CD14-positive monocyte (primary cell): ENCODE results near the gene MAB21L4. TPM values are rescaled to one million over a fixed set of nuclear protein-coding genes. Genes with fewer than 3 reads are reported as not detected.

Source experiments
- DNase-seq, 3 donors: peaks; one replicate each; pipeline ENCODE4 v3.0.0-alpha.2; 2011 to 2022
- H2AFZ ChIP-seq: 2 replicates; pipeline ENCODE4 v1.6.0; 2012; ENCODE audit warnings: mild to moderate bottlenecking, low read depth, low read length, inconsistent platforms; ENCODE audit not compliant: insufficient read depth, poor library complexity, severe bottlenecking
- H3K27ac ChIP-seq, 2 donors: 1 replicate in 1 of 2; 2 replicates in 1 of 2; pipeline ENCODE4 v1.5.1; 2012 to 2013; ENCODE audit warnings: low read length in 2 of 2, control low read depth in 1 of 2, inconsistent platforms in 1 of 2, low read depth in 1 of 2, mild to moderate bottlenecking in 1 of 2
- H3K27me3 ChIP-seq, 2 donors: one replicate each; pipeline versions ENCODE4 v1.6.0 to v1.6.1; 2011 to 2013; ENCODE audit warnings: low read length in 2 of 2; ENCODE audit not compliant: control insufficient read depth in 2 of 2, insufficient read depth in 2 of 2
- H3K36me3 ChIP-seq, 2 donors: replicated peaks in 1 of 2; 1 replicate in 1 of 2; 2 replicates in 1 of 2; pipeline versions ENCODE4 v1.5.1 to v1.6.1; 2012 to 2013; ENCODE audit warnings: low read length in 2 of 2, control low read depth in 1 of 2, inconsistent platforms in 1 of 2, mild to moderate bottlenecking in 1 of 2; ENCODE audit not compliant: insufficient read depth in 2 of 2, control insufficient read depth in 1 of 2
- H3K4me1 ChIP-seq, 2 donors: 1 replicate in 1 of 2; 2 replicates in 1 of 2; pipeline versions ENCODE4 v1.5.1 to v1.6.1; 2012 to 2013; ENCODE audit warnings: low read length in 2 of 2, control low read depth in 1 of 2, inconsistent platforms in 1 of 2, mild to moderate bottlenecking in 1 of 2, moderate library complexity in 1 of 2; ENCODE audit not compliant: insufficient read depth in 2 of 2, control insufficient read depth in 1 of 2
- H3K4me2 ChIP-seq: replicated peaks from 2 replicates; pipeline ENCODE3; 2012; ENCODE audit warnings: low read length, moderate library complexity, mild to moderate bottlenecking; ENCODE audit not compliant: poor library complexity, severe bottlenecking; ENCODE audit errors: extremely low read depth
- H3K4me3 ChIP-seq, 3 experiments: fragments of 200-600 bp in 1 of 3; sonication (generic) in 1 of 3; replicated peaks in 1 of 3; 1 replicate in 2 of 3; 2 replicates in 1 of 3; pipeline ENCODE4 v1.5.1; 2011 to 2013; ENCODE audit warnings: low read length in 3 of 3, mild to moderate bottlenecking in 3 of 3, control low read depth in 2 of 3, low read depth in 2 of 3, inconsistent platforms in 1 of 3, moderate library complexity in 1 of 3
- H3K79me2 ChIP-seq: 2 replicates; pipeline ENCODE4 v1.6.0; 2012; ENCODE audit warnings: mild to moderate bottlenecking, control low read depth, inconsistent platforms, low read length, moderate library complexity; ENCODE audit not compliant: insufficient read depth
- H3K9ac ChIP-seq: 2 replicates; pipeline ENCODE4 v1.6.0; 2017; ENCODE audit warnings: low read length, mild to moderate bottlenecking; ENCODE audit not compliant: insufficient read depth, poor library complexity, severe bottlenecking
- H3K9me3 ChIP-seq, 2 donors: replicated peaks in 1 of 2; 1 replicate in 1 of 2; 2 replicates in 1 of 2; pipeline versions ENCODE4 v1.5.1 to v1.6.1; 2012 to 2013; ENCODE audit warnings: low read length in 2 of 2, control low read depth in 1 of 2; ENCODE audit not compliant: control insufficient read depth in 1 of 2, insufficient read depth in 1 of 2
- H4K20me1 ChIP-seq: 2 replicates; pipeline ENCODE4 v1.6.0; 2012; ENCODE audit warnings: mild to moderate bottlenecking, low read length, control low read depth, moderate library complexity; ENCODE audit not compliant: insufficient read depth
- H3K27ac Mint-ChIP-seq, 7 donors: one replicate each; pipeline ENCODE4 v1.8.0; 2020; ENCODE audit warnings: mild to moderate bottlenecking in 7 of 7, mixed read lengths in 7 of 7, moderate library complexity in 6 of 7, inconsistent platforms in 2 of 7
- H3K27me3 Mint-ChIP-seq, 3 donors: one replicate each; pipeline ENCODE4 v1.8.0; 2021 to 2022; ENCODE audit warnings: low read depth in 3 of 3, mild to moderate bottlenecking in 3 of 3, mixed read lengths in 3 of 3, moderate library complexity in 3 of 3, inconsistent platforms in 1 of 3
- H3K36me3 Mint-ChIP-seq, 2 donors: one replicate each; pipeline ENCODE4 v1.8.0; 2020; ENCODE audit warnings: mixed read lengths in 2 of 2, inconsistent platforms in 1 of 2, mild to moderate bottlenecking in 1 of 2
- H3K4me1 Mint-ChIP-seq: one replicate; pipeline ENCODE4 v1.8.0; 2020; ENCODE audit warnings: mild to moderate bottlenecking, mixed read lengths
- H3K4me3 Mint-ChIP-seq, 2 donors: one replicate each; pipeline ENCODE4 v1.8.0; 2020; ENCODE audit warnings: mild to moderate bottlenecking in 2 of 2, mixed read lengths in 2 of 2, moderate library complexity in 1 of 2
- H3K9me3 Mint-ChIP-seq, 7 donors: one replicate each; pipeline ENCODE4 v1.8.0; 2020 to 2022; ENCODE audit warnings: mixed read lengths in 7 of 7, mild to moderate bottlenecking in 6 of 7, moderate library complexity in 6 of 7, inconsistent platforms in 2 of 7
- CTCF ChIP-seq: fragments of 200-600 bp; IDR thresholded peaks from one replicate; pipeline ENCODE4 v1.8.0; 2022; ENCODE audit warnings: antibody characterized with exemption, mild to moderate bottlenecking
- WGBS: methylation state at CpG from one replicate; pipeline ENCODE4 v1.1.5; 2013; ENCODE audit warnings: missing lambda C conversion rate; ENCODE audit not compliant: insufficient coverage; 5-methylcytosine and 5-hydroxymethylcytosine counted together
- intact Hi-C, 2 donors: fragments of 100-400 bp; cut with micrococcal nuclease; formaldehyde crosslinking; loops; one replicate each; pipeline versions ENCODE4 v1.15.0 to v1.15.1; 2023
- polyA plus RNA-seq, 3 donors: library from polyadenylated mRNA; depleted of rRNA in 1 of 3; unstranded in 2 of 3; stranded (reverse) in 1 of 3; fragments of 300-500 nt in 2 of 3; fragments of >200 nt in 1 of 3; fragmentation: Illumina TruSeq in 2 of 3; gene quantifications; 1 replicate in 2 of 3; 2 replicates in 1 of 3; pipeline ENCODE4 v1.2.3, GENCODE V29; 2012 to 2021

MAB21L4 gene
- polyA plus RNA-seq, 3 donors: not detected

DNA sequence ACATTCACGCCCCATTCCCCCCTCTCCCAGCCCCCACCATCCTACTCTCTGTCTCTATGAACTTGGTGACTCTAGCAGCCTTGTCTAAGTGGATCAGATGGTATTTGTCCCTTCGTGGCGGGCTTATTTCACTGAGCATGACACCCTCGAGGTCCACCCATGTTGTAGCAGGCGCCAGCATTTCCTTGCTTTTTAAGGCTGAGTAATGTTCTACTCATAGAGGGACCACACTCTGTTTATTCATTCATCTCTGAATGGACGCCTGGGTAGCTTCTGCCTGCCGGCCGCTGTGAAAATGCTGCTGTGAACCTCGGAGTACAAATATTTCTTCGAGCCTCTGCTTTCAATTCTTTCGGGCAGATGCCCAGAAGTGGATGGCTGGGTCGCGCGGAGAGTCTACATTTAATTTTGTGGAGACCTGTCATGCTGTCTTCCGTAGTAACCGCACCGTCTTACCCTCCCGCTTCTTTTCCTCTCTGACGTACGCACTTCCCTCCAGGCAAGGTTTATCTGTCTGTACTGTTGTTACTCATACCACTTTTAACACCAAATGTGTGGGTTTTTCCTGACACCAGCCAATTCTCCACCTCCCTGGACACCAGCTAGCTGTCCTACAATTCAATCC is 15.8 kb upstream of the MAB21L4 start:
- H2AFZ ChIP-seq: no peak overlapping the region
- H4K20me1 ChIP-seq: no peaks in the 10 kb centered on the region
- H3K4me1 ChIP-seq: no peaks in the 10 kb centered on the region
- H3K4me2 ChIP-seq: no peak overlapping the region
- H3K4me3 Mint-ChIP-seq: no peak overlapping the region
- H3K9me3 ChIP-seq: no peaks in the 10 kb centered on the region
- H3K27ac ChIP-seq: no peak overlapping the region
- H3K4me1 Mint-ChIP-seq: no peaks in the 10 kb centered on the region
- WGBS: 74% methylated on average over 17 of the region's 20 CpGs
- no peak overlapping the region for H3K4me3 ChIP-seq
- no peak overlapping the region for H3K27ac Mint-ChIP-seq
- H3K79me2 ChIP-seq: no peaks in the 10 kb centered on the region
- H3K27me3 ChIP-seq: peaks cover 0 to 18% of the 10 kb centered on the region in 2 donors
- H3K36me3 Mint-ChIP-seq: no peaks in the 10 kb centered on the region
- no peaks in the 10 kb centered on the region for H3K9me3 Mint-ChIP-seq
- intact Hi-C loops: no loop called here
- no peaks in the 10 kb centered on the region for H3K36me3 ChIP-seq
- H3K9ac ChIP-seq: no peak overlapping the region
- DNase-seq: no peak
- H3K27me3 Mint-ChIP-seq: peaks cover 14 to 31% (median 18%) of the 10 kb centered on the region in 3 donors
- TF ChIP-seq CTCF: no peak

DNA sequence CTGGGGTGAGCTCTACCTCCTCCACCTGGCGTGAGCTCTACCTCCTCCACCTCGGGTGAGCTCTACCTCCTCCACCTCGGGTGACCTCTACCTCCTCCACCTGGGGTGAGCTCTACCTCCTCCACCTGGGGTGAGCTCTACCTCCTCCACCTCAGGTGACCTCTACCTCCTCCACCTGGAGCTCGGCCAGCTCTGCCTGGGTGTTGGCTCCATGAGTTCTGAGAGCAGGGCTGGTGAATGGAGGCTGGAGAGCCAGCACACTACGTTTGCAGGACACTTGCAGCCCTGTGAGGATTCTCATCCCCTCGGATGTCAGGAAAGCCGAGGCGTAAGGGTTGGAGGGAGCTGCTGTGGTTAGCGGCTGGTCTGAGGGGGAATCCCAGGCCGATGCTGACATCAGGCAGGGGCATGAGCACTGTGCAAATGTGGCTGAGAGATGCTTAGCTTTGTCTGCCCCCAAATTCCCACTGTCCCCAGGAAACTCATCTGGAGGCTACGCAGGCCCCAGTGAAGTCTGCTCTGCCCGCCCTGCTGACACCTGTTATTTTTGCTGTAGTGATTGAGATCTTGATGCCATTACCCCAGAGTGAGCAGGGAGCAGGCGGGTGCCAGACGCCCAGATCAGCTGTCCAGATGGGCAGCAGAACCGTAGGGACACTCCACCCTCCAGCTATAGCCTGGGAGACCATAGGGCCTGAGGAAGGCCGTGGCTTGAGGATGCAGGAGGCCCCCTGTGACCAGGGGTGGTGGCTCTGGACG is 13.4 kb upstream of the MAB21L4 start:
- Mint-ChIP-seq H3K27me3 (peaks cover 4 to 13% (median 6%) of the 10 kb centered on the region in 3 donors), H3K4me1 (no peaks in the 10 kb centered on the region), H3K36me3 (no peaks in the 10 kb centered on the region), H3K9me3 (no peaks in the 10 kb centered on the region), H3K27ac (no peak overlapping the region), H3K4me3 (no peak overlapping the region)
- H3K27me3 ChIP-seq: no peaks in the 10 kb centered on the region
- H4K20me1 ChIP-seq: no peaks in the 10 kb centered on the region
- H2AFZ ChIP-seq: no peak overlapping the region
- no peak overlapping the region for H3K27ac ChIP-seq
- no peak overlapping the region for H3K4me2 ChIP-seq
- H3K9me3 ChIP-seq: no peaks in the 10 kb centered on the region
- 83% methylated on average over 9 of the region's 17 CpGs for WGBS
- no peaks in the 10 kb centered on the region for H3K4me1 ChIP-seq
- intact Hi-C loops: no loop called here
- no peak for TF ChIP-seq CTCF
- no peak overlapping the region for H3K4me3 ChIP-seq
- no peaks in the 10 kb centered on the region for H3K36me3 ChIP-seq
- H3K9ac ChIP-seq: no peak overlapping the region
- no peaks in the 10 kb centered on the region for H3K79me2 ChIP-seq
- DNase-seq: no peak
